NOMO-1 treated with DMSO at 0.1 percent for 48 hours (cell line): ENCODE results near the gene OARD1.

Experiments
- DNase-seq: peaks from one replicate; lab custom pipeline; 2025; ENCODE audit not compliant: unreplicated experiment; lab: John Stamatoyannopoulos, UW

The OARD1 gene

DNA sequence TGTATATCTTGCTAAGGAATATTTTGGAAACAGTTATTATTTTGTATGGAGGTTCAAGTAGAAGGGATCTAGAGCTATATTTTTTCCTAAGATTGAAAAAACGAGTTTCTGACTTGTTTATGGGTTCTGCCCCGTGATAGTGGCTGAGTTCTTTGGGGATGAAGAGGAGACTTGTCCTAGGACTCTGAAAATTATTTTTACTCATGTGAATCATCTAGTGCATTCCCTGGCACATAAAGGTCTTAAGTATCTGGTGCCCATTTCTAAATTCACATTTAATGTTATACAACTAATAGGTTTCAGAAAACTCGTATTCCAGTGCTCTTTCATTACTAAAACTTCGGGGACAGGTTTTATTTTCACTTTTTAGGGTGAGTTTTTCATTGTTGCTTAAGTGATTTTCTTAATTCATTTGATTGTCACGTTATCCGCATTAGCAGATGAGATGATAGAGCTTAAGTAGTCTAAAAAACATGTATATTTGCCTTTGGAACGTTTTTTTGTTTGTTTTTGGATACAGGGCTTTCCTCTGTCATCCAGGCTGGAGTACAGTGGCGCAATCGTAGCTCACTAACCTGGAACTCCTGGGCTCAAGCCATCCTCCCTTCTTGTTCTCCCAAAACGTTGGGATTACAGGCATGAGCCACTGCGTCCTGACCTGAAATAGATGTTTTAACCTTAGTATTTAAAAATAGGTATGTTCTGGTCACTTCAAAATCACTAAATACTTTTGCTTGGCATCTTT lies 2.7 kb upstream of the OARD1 start:
- DNase-seq: no peak

DNA sequence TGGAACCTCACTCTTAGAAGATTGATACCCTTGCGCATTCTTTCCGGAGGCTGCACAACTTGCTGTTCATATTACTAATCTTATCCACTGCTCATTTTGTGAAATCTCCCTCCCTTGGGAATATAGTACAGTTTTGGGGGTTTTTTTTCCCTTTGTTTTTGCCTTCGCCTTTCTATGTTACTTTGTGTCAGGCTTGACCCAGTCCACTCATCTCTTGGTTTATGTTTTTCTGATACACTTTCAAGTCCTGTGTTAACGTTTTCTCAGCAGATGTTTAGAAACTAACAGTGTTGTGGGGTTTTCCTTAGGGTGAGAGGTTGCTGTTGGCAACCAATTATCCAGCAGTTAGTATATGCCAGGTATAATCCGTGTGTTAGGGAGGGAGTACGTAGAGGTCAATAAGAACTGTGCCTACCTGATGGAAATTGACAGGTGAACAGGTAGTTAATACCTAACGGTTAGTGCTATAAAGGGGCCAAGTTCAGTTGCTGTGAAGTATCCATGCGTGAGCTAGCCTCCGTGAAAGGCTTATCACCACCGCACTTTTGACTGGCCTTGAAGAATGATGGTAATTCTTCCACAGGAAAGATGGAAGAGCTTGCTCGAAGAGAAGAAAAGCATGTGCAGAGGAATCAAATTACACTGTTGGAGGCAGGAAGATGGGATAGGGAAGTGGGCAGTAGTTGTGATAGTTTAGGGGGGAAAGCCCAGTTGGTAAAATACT lies 2.0 kb upstream of the OARD1 start:
- no peak for DNase-seq

DNA sequence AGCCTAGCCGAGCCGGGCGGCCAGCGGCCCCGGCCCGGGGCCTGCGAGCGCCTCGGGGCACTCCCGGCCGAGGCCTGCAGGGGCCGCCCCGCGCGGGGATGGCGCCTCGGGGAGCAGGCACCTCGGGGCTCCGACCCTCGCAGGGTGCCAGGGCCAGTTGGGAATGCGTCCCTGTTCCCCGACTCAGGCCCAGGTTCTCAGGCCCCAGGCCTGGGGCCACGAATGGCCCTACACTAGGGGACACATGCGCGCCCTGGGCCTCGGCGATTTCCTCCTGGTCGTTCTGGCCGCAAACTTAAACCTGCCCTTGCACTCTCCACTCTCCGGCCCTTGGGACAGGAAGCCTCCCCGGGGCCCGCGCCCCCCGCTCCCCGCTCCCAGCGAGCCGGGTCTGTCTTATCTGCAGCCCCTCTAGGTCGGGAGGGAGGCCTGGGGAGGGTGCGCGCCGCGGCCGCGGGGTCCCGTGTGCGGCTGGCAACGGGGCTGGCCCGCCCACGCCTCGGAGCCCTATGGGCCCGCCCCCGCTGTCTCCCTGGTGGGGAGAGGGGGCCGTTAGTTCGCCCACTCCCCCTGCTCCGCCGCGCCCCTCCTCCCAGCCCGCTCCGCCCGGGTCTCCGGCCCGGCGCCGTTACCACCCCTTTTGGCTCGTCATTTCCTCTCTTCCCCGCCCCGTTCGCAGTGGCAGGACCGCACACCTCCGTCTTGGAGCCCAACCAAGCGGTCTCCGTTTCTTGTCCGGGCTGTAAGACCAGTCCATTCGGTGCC lies 1.2 kb upstream of the OARD1 start:
- DNase-seq: peak; percentile 68

DNA sequence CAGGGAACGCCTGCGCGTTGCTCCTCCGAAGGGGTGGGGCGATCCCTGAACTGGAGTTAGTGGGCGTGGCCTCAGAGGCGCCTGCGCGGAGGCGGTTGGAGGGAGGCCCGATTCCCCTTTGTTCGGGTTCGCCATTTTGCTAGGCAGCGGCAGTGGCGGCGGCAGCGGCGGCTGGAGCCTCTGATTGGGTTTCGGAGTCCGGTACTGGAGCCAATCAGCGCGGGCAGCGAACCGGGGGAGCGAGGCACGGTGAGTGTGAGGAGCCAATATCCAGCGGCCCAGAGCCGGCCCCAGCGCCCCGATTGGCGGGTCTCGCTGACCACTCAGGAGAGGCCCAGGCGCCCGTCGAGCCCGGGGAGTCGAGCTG lies 663 bp upstream of the OARD1 start, which contains the start of gene NFYA:
NFYA (plus strand) TSS at position 139 of the 367 bp plus-strand sequence. CDS start 6,116 bp downstream, outside the sequence.
- peak; percentile 100 for DNase-seq

DNA sequence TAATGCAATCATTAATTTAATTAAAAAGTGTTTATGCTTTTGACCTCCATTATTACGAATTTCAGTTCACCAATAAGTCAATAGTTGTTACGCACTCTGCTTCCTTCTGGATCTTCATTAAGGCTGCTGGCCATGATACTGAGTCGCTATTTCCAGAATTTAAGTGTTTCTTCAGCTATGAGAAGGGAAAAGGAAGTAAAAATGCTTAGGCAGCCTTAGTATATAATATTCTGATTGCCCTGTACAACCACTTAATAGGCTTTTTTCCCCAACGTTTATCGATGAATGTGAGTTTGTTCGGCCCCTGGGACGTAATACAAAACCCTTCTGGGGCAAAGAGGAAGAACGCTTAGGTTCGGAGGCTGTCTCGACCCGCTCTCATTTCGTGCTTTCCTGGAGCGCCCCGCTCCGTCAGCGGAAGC lies 644 bp downstream of the OARD1 start:
- DNase-seq: no peak

DNA sequence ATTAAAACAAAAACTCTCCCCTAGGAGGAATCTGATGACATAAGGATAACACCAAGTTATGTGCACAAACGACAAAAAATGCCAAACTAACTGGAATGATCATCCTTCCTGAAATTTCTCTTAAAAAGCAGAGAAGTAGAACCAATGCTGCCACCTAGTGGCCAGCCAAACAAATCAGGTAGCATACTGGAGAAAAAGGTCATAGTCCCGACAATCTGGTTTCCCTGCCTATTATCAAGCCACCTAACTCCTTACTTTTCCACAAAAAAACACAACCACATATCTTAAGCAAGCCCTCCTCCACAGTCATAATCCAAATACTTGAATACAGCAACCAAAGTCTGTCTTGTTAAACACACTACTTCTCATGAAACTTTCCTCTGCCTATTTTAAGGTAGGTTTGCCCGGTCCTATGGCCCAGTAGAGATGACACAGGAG lies 5.3 kb downstream of the OARD1 start:
- DNase-seq: peak; percentile 39

DNA sequence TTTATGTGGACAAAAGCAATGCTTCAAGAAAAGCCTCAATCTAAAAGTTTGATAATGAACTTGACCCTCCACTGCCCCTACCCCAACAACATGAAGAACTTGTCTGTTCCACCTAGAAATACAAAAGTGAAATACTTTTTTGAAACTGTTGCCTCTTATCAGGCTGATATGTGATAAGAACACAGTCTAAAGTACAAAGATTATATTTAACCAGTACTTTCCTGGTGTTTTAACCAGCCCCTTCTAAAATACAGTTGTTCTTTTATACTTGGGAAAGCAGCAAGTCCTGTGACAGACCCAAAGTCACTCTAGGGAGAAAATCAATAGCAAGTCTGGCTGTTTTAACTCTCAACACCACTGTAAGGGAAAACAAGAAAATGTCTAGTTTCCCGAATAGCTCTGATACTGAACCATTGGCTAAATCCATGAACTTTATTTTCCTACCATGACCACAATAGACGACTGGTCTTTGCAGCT lies 6.6 kb downstream of the OARD1 start:
- no peak for DNase-seq

DNA sequence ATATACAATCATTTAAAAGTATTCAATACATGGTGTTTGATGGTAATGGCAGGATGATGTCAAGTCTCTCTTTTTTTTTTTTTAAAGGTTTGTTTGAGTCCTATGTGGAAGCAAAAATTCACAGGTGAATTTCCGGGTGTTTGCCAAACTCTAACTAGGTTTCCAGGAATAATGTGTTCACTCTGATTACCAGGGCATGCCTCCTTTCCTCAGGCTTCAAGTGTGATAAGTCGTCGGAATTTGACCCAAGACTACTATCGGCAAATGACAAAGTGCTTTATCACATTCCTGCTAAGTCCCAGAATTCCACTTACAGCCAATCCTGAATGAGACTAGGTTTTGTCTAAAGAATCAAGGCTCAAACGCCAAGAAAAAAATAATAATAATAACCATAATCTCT lies 7.3 kb downstream of the OARD1 start:
- DNase-seq: no peak

DNA sequence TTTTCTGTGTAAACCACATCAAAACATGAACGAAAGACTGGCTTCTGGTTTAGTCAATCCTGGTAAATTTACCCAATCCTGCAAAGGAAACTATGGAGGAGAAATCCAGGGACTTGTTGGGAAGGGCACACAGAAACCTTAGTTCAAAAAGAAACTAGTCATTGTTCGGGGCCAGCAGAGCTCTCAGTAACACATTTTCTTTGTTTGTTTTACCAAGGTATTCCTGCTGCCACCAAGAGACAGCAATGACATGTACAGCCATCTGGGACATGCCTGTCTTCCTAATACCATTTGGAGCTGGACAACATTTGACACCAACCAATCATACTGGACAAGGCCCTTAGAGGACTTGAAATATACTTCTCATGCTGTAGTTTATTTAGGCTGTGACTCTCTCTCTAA lies 8.3 kb downstream of the OARD1 start:
- DNase-seq: no peak

DNA sequence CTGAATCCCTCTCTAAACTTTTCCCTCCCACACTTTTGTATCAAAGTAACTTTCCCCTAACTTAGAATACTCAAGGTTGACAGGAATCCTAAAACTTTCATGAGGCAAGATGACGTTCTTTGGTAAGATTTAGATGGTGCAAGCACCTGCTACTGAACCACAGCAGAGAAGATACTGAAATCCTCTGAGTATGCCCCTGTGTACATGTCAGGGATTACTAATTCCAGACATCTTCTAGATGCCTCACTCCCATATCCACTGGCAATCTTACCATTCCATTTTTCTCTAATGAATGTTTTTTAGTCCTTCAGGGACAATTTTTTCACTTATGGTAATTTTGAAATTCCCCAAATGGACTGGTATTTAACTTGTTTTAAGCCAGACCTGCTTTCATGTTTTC lies 10.1 kb downstream of the OARD1 start:
- DNase-seq: no peak

DNA sequence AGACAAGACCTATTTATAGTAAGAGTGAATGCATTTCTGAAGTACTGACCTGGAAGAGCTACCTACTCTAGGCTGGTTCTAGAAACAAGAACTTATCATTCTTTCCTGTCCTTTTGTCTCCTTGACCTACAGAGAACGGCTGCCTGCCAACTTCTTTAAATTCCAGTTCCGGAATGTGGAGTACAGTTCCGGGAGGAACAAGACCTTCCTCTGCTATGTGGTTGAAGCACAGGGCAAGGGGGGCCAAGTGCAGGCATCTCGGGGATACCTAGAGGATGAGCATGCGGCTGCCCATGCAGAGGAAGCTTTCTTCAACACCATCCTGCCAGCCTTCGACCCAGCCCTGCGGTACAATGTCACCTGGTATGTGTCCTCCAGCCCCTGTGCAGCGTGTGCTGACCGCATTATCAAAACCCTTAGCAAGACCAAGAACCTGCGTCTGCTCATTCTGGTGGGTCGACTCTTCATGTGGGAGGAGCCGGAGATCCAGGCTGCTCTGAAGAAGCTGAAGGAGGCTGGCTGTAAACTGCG lies 10.9 kb downstream of the OARD1 start:
- no peak for DNase-seq

DNA sequence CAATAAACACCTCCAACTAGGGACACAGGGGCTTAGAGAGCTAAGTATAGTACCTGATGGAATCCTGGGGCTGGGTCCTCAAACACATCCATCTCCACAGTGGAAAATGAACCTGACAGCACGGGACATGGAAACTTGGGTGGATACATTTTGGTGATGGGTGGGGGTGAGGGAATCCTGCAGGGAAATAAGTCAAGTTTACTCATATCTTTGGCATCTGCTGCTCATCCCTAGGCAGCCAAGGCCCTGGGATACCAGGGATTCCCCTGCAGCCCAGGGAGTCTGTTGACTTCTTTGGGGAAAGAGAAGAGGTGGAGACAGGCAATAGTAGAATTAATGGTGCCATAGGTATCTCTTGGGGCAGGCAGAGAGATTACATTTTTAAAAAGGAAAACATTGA lies 12.6 kb downstream of the OARD1 start:
- no peak for DNase-seq

DNA sequence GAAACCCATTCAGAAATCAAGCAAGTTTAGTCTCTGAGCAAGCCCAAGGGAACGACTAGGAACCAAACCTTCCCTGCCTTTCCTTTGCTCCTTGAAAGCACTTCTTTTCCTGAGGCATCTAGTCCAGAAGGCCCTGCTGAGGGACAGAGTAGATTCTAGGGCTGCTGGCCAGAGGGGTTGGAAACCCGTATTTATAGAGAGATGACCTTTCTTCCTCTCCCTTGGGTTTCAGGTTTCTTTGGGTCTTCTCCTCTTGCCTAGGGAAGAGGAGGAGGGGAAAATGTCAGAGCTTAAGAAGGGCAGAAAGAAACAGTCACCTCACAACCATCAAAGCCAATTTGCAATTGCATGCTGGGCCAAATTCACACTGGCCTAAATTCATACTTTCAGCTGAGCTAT lies 13.4 kb downstream of the OARD1 start:
- DNase-seq: no peak

DNA sequence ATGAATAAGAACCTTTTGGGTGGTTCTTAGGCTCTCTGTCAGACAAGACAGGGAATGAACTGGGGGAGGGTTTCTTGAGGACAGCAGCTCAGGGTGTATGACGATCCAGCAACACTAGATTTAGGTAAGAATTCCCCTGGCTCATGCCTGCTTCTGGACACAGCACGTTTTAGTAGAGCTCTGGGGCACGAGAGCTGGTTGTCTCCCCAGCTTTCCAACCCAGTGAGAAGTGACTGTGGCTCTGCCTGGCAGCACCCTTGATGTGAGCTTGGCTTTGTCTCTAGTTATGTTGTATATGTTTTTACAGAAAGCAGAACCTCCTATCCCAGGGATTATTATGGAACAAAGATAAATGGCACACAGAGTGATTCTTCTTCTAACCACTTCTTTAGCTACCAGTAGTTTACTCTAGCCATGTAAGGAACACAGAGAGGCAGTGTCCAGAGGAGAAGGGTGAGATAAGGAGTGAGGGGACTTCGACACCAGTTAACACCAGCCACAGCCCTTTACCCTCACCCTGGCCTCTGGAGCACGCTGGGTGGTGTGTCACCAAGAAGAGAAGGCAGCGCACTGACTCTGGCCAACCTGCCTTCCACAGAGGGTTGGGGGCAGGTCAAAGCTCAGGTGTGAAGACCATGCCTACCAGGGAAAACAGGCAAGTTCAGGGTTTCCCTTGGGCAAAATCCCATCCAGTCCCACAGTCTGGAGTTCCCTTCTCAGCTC lies 15.2 kb downstream of the OARD1 start:
- no peak for DNase-seq

DNA sequence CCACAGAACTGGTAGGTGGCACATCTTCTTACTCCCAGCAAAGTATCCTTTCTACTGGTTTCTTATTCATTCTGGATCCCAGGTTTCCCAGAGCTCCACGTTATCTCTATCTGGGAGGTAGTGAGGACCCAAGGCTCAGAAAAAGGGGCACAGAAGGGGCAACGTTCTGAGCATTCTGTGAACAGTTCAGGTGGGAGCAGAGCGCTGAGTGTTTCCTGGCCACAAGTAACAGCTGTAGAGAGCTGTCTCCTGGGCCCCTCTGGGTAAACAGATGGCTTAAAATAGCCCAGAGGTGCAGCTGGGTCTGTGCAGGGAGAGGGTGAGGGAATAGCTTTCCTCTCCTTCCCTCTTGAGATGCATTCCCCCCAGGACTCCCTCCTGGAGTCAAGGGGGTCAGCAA lies 17.0 kb downstream of the OARD1 start:
- no peak for DNase-seq

DNA sequence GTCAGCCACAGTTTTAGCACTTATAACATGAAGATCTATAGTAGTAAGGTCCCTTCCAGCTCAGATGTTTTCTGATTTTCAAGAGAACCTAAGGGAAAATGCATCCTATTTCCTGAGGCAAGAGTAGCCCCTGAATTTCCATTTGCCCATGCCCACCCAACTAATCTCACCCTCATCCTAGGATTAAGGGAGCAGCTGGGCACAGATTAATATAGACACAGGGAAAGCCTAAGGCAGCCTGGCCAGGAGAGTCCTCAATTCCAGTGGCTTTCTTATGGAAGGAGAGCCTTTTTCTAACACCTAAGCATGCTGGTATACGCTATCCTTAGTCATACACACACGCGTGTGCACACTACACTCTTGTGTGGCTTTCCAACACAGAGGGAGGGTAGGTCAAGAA lies 17.6 kb downstream of the OARD1 start:
- DNase-seq: no peak

DNA sequence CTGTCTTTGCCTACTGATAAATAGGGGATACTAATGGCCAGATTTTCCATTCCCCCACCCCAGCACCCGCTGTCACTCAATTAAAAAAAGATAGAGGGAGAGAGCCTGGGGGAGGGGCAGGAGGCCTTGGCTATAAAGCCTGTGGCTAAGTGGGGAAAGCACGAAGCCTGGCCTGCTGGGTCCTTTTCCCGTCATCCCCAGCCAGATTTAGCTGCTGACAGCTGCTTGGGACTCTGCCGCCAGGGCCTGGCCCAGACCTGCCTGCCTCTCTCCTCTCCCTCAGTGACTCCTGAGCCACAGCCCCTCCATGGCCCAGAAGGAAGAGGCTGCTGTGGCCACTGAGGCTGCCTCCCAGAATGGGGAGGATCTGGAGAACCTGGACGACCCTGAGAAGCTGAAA lies 19.1 kb downstream of the OARD1 start, which contains the start of gene APOBEC2:
APOBEC2 (plus strand) TSS at position 162 of the 400 bp plus-strand sequence; CDS start at position 308, 146 bp downstream.
- DNase-seq: no peak

DNA sequence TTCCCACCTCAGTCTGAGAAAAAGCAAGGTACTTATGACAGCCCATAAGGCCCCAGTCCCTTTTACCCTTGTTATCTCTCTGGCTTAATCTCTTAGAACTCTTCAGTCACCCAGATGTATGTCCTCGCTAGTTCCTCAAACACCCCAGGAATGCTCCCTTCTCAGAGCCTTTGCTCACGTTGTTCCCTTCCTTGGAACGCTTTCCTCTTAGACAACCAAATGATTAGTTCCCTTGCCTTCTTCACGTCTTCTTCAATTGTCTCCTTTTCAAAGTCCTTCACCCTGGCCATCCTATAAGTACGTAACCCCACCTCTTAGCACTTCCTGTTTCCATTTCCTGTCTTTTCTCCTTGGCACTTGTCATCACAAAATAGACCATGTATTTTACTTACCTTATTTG lies 20.3 kb downstream of the OARD1 start:
- peak; percentile 87 for DNase-seq

DNA sequence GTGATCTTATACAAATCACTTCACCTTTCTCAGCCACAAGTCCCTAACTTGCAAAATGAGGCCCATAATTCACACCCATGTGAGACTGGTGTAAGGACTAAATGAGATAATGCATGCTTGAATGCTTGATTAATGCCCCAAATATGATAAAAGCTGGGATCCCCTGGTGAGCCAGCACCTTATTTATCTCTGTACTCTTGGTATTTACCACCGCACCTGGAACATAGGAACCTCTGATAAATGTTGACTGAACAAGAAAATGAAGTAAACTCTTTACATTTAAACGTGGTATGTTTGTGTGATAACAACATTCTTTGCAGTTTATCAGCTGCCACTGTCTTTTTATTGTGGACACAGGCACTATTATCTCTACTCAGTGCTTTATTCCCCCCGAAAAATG lies 21.6 kb downstream of the OARD1 start:
- no peak for DNase-seq

DNA sequence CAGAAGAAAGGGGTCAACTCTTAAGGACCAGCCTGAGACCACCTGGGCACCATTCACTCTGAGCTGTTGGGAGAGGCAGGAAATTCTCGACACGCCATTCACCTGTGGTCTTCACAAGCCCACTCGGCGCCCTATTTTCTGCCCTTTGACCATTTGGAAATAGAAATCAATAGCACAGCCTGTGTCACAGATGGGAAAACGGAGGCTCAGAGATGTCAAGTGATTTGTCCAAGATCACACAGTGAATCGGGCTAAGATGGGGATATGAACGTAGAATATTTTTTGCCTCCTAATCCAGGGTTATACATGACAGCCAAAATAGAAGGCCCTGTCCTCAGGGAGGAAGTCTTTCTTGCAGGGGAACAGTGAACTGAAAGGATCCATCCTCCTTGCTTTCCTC lies 22.2 kb downstream of the OARD1 start:
- DNase-seq: no peak

DNA sequence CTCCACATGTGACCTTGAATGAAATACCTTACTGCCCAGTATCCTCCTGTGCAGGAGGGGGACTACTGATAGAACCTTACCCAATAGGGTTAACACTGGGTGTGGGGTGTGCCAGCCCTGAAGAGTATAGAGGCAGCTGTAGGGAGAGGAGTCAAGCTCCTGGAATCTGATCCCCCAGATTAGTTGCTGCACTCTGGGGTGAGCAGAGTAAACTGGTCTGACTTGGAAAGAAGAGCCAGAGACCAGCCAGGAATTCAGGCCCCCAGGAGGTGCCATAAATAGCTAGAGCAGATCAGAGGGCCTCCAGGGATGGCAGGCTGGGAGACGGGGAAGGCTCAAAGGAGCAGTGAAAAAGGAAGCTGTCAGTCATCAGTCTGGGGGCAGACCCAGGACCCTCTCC lies 22.6 kb downstream of the OARD1 start:
- DNase-seq: no peak
